ENCODE data around the gene RFX2. TPM values are rescaled to one million over a fixed set of nuclear protein-coding genes. Genes with fewer than 3 reads are reported as not detected.

Gene RFX2
- total RNA-seq, 4 donors from 2014 or later, result 12.6 to 17.3 (median 15.0) TPM

GRCh38 chr19:6044056-6044805 is 66.1 kb downstream of the RFX2 start:
- no peak overlapping the region for H3K4me3 ChIP-seq
- TF ChIP-seq POLR2A (IDR thresholded peaks at IDR 0.05), result no peak
- no peak for TF ChIP-seq EP300 (IDR thresholded peaks at IDR 0.05)
- TF ChIP-seq CTCF (IDR thresholded peaks at IDR 0.05), result no peak
- H3K27me3 ChIP-seq, result no peaks in the 10 kb centered on the region
- no peak for DNase-seq (ENCODE audit: low spot score in 2 of 2)
- peaks cover 0 to 16% (median 0%) of the 10 kb centered on the region in 4 donors for H3K4me1 ChIP-seq
- H3K36me3 ChIP-seq, result peaks cover 0 to 50% (median 0%) of the 10 kb centered on the region in 3 donors
- H3K9me3 ChIP-seq, result no peaks in the 10 kb centered on the region
- H3K27ac ChIP-seq, result no peak overlapping the region
- WGBS, 2 donors, result 90 to 95% methylated on average over 21 of the region's 21 CpGs

GRCh38 chr19:6042776-6043726 is 67.2 kb downstream of the RFX2 start:
- DNase-seq (ENCODE audit: low spot score in 2 of 2), result no peak
- no peaks in the 10 kb centered on the region for H3K9me3 ChIP-seq

GRCh38 chr19:6041991-6042481 is 68.3 kb downstream of the RFX2 start:
- Histone ChIP-seq H3K4me1 (no peaks in the 10 kb centered on the region), H3K36me3 (peaks cover 0 to 62% (median 0%) of the 10 kb centered on the region in 3 donors), H3K27ac (no peak overlapping the region), H3K27me3 (no peaks in the 10 kb centered on the region), H3K4me3 (no peak overlapping the region), H3K9me3 (no peaks in the 10 kb centered on the region)
- WGBS, 2 donors, result 80 to 87% methylated on average over 27 of the region's 27 CpGs
- TF ChIP-seq CTCF (IDR thresholded peaks at IDR 0.05) (no peak), EP300 (IDR thresholded peaks at IDR 0.05) (no peak), POLR2A (IDR thresholded peaks at IDR 0.05) (no peak)
- DNase-seq (ENCODE audit: low spot score in 2 of 2), result no peak

More at GRCh38 chr19:6042776-6043726, 67.2 kb downstream of the RFX2 start:
- 78 to 80% methylated on average over 12 of the region's 12 CpGs for WGBS, 2 donors
- no peak for TF ChIP-seq POLR2A (IDR thresholded peaks at IDR 0.05)
- no peak for TF ChIP-seq CTCF (IDR thresholded peaks at IDR 0.05)
- H3K36me3 ChIP-seq, result peaks cover 0 to 53% (median 0%) of the 10 kb centered on the region in 3 donors
- peaks cover 0 to 4% (median 0%) of the 10 kb centered on the region in 4 donors for H3K4me1 ChIP-seq
- H3K27me3 ChIP-seq, result no peaks in the 10 kb centered on the region
- H3K27ac ChIP-seq, result peak overlapping the region in 1 of 4 donors; percentile 23
- H3K4me3 ChIP-seq, result no peak overlapping the region

GRCh38 chr19:6041071-6041470 is 69.2 kb downstream of the RFX2 start:
- TF ChIP-seq EP300 (IDR thresholded peaks at IDR 0.05) (no peak), CTCF (IDR thresholded peaks at IDR 0.05) (no peak), POLR2A (IDR thresholded peaks at IDR 0.05) (no peak)
- Histone ChIP-seq H3K4me1 (peaks cover 0 to 4% (median 2%) of the 10 kb centered on the region in 4 donors), H3K36me3 (peaks cover 0 to 65% (median 0%) of the 10 kb centered on the region in 3 donors), H3K27me3 (no peaks in the 10 kb centered on the region), H3K27ac (no peak overlapping the region), H3K4me3 (no peak overlapping the region), H3K9me3 (no peaks in the 10 kb centered on the region)
- DNase-seq (ENCODE audit: low spot score in 2 of 2), result no peak
- 92 to 94% methylated on average over 3 to 5 of the region's 5 CpGs for WGBS, 2 donors
